HepG2 (cell line): ENCODE results near the gene BAIAP3. TPM values are rescaled to one million over a fixed set of nuclear protein-coding genes. Genes with fewer than 3 reads are reported as not detected.

Source experiments
- ATAC-seq: fragments of 200-7000 bp; cut with Tn5 transposase; 3 replicates; pipeline ENCODE4 v1.9.1; 2020; ENCODE audit warnings: mild to moderate bottlenecking, moderate library complexity
- BruUV-seq: library from RNA; stranded (reverse); fragments of 400-500 nt; replicated peaks from 2 replicates; lab custom pipeline; 2021; lab: Mats Ljungman, UMichigan
- CTCF ChIA-PET: fragments of 300-600 bp; formaldehyde crosslinking; extraction: SDS; loops from one replicate; lab custom pipeline; 2021; ENCODE audit warnings: low total read pairs, inconsistent platforms, low intra/inter-chr PET ratio; lab: Yijun Ruan, JAX
- POLR2A ChIA-PET: fragments of 350-600 bp; sonication (Branson Sonifier 250); formaldehyde crosslinking; loops from one replicate; lab custom pipeline; 2020; ENCODE audit warnings: antibody characterized with exemption, inconsistent platforms; lab: Yijun Ruan, JAX
- DNase-seq: peaks from one replicate; pipeline ENCODE4 v3.0.0-alpha.2; 2015; ENCODE audit warnings: low spot score
- FAIRE-seq: peaks from 3 replicates; lab custom pipeline; 2011; peaks lifted over from hg19 to GRCh38; lab: Jason Lieb, UNC
- H2AFZ ChIP-seq: one replicate; pipeline ENCODE4 v1.6.1; 2011; ENCODE audit warnings: low read length, inconsistent platforms
- H3K27ac ChIP-seq: fragments of 300-600 bp; 3 replicates; pipeline ENCODE4 v1.8.0; 2011; ENCODE audit warnings: mixed run types, mild to moderate bottlenecking, mixed read lengths, low read length, inconsistent platforms; ENCODE audit not compliant: insufficient read depth; ENCODE audit errors: extremely low read length
- H3K27me3 ChIP-seq, 2 experiments: fragments of 200-600 bp in 1 of 2; 2 replicates in 1 of 2; 3 replicates in 1 of 2; pipeline versions ENCODE4 v1.6.0 to v1.8.0; 2011; ENCODE audit warnings: low read length in 2 of 2, mild to moderate bottlenecking in 2 of 2, moderate library complexity in 2 of 2, inconsistent platforms in 1 of 2; ENCODE audit not compliant: insufficient read depth in 2 of 2, control insufficient read depth in 1 of 2
- H3K36me3 ChIP-seq, 2 experiments: fragments of 200-600 bp in 1 of 2; replicated peaks in 1 of 2; 2 replicates in 1 of 2; 3 replicates in 1 of 2; pipeline versions ENCODE4 v1.5.1 to v1.8.0; 2011; ENCODE audit warnings: low read length in 2 of 2, inconsistent platforms in 1 of 2; ENCODE audit not compliant: insufficient read depth in 2 of 2, control insufficient read depth in 1 of 2
- H3K4me1 ChIP-seq: 2 replicates; pipeline ENCODE4 v1.5.1; 2012; ENCODE audit warnings: low read length, inconsistent platforms; ENCODE audit not compliant: insufficient read depth
- H3K4me2 ChIP-seq: 2 replicates; pipeline ENCODE4 v1.6.0; 2011; ENCODE audit warnings: low read depth, low read length, inconsistent platforms
- H3K4me3 ChIP-seq, 3 experiments: fragments of 200-600 bp in 1 of 3; sonication (generic), shearing (Covaris generic) in 1 of 3; replicated peaks in 1 of 3; 2 replicates each; pipeline ENCODE4 v1.5.1; 2011 to 2016; ENCODE audit warnings: low read length in 3 of 3, inconsistent platforms in 2 of 3, low read depth in 2 of 3, mild to moderate bottlenecking in 2 of 3, control low read depth in 1 of 3, mixed read lengths in 1 of 3; ENCODE audit not compliant: insufficient read depth in 1 of 3
- H3K79me2 ChIP-seq: one replicate; pipeline ENCODE4 v1.6.1; 2011; ENCODE audit warnings: low read length, inconsistent platforms; ENCODE audit not compliant: insufficient read depth
- H3K9ac ChIP-seq: 2 replicates; pipeline ENCODE4 v1.6.0; 2011; ENCODE audit warnings: mild to moderate bottlenecking, low read depth, low read length, inconsistent platforms; ENCODE audit not compliant: insufficient read depth
- H3K9me3 ChIP-seq: 2 replicates; pipeline ENCODE4 v1.5.1; 2012; ENCODE audit warnings: mild to moderate bottlenecking, low read length
- H4K20me1 ChIP-seq: 2 replicates; pipeline ENCODE4 v1.6.0; 2011; ENCODE audit warnings: inconsistent platforms, mild to moderate bottlenecking, low read length, moderate library complexity; ENCODE audit not compliant: insufficient read depth
- NONO ChIP-seq, 2 experiments: fragments of 450-650 bp in 1 of 2; sonication (generic) in 1 of 2; formaldehyde crosslinking in 1 of 2; IDR thresholded peaks in 1 of 2; conservative IDR thresholded peaks in 1 of 2; 2 replicates each; pipeline versions ENCODE4 v1.6.1 to v1.8.0; 2017 to 2022; ENCODE audit warnings: mild to moderate bottlenecking in 1 of 2, missing genetic modification reagents in 1 of 2, moderate library complexity in 1 of 2
- SMAD9 ChIP-seq: sonication (generic); formaldehyde crosslinking; IDR thresholded peaks from 2 replicates; pipeline ENCODE4 v1.5.1; 2020; ENCODE audit warnings: mild to moderate bottlenecking, missing genetic modification reagents
- TCF12 ChIP-seq, 2 experiments: fragments of 450-650 bp in 1 of 2; sonication (generic) in 1 of 2; formaldehyde crosslinking in 1 of 2; IDR thresholded peaks; 2 replicates each; pipeline versions ENCODE4 v1.6.1 to v1.8.0; 2017 to 2022; ENCODE audit warnings: antibody characterized with exemption in 1 of 2, mild to moderate bottlenecking in 1 of 2, missing genetic modification reagents in 1 of 2, moderate library complexity in 1 of 2
- U2AF2 ChIP-seq: fragments of 200-400 bp; formaldehyde crosslinking; IDR thresholded peaks from 2 replicates; pipeline ENCODE4 v1.6.1; 2017; ENCODE audit warnings: low read depth, mild to moderate bottlenecking, low read length
- ZNF143 ChIP-seq: sonication (generic); formaldehyde crosslinking; IDR thresholded peaks from 2 replicates; pipeline ENCODE4 v1.4.0; 2020; ENCODE audit warnings: missing genetic modification reagents
- WGBS: methylation state at CpG from one replicate; pipeline ENCODE4 v1.1.6; 2017; ENCODE audit warnings: low lambda C conversion rate; 5-methylcytosine and 5-hydroxymethylcytosine counted together
- in situ Hi-C: cut with HindIII; loops from 2 replicates; pipeline ENCODE4 v1.10.0; 2017; ENCODE audit warnings: low pct_unique_long_range_greater_than_20kb; ENCODE audit not compliant: extremely low pct_ligation_motif_present
- intact Hi-C: fragments of 100-400 bp; cut with micrococcal nuclease; formaldehyde crosslinking; loops from one replicate; pipeline ENCODE4 v1.10.0; 2022; ENCODE audit not compliant: unreplicated experiment
- polyA plus RNA-seq, 8 experiments: library from polyadenylated mRNA; depleted of rRNA in 3 of 8; stranded (reverse) in 7 of 8; unstranded in 1 of 8; fragments of >200 nt; fragmentation: Illumina TruSeq in 4 of 8; extraction: Trizol in 4 of 8; gene quantifications; 2 replicates each; pipeline versions ENCODE4 v1.2.1 to v1.2.3, GENCODE V29; 2011 to 2016; ENCODE audit warnings: low read depth in 4 of 8, missing spikeins in 1 of 8, mixed read lengths in 1 of 8; ENCODE audit not compliant: insufficient read depth in 1 of 8
- total RNA-seq, 5 experiments: library from RNA; depleted of rRNA; stranded (reverse); fragments of >200 nt; fragmentation: Illumina TruSeq; extraction: Trizol; gene quantifications; 2 replicates each; pipeline ENCODE4 v1.2.3, GENCODE V29; 2016; ENCODE audit warnings: low read depth in 1 of 5
- TF ChIP-seq, protein P1 (sequence below): sonication (generic); formaldehyde crosslinking; IDR thresholded peaks from 2 replicates; pipeline ENCODE4 v1.4.0; 2020; ENCODE audit warnings: missing genetic modification reagents
- TF ChIP-seq, protein P2 (sequence below): sonication (generic); formaldehyde crosslinking; IDR thresholded peaks from 2 replicates; pipeline ENCODE4 v1.5.1; 2020; ENCODE audit warnings: missing genetic modification reagents, mild to moderate bottlenecking, borderline replicate concordance

The BAIAP3 gene
- total and polyA plus RNA-seq, 2 of the 13 experiments (the other 11 are each of a cell fraction or from before 2014, with no cell fraction given), result 3.2 to 5.7 TPM

DNA sequence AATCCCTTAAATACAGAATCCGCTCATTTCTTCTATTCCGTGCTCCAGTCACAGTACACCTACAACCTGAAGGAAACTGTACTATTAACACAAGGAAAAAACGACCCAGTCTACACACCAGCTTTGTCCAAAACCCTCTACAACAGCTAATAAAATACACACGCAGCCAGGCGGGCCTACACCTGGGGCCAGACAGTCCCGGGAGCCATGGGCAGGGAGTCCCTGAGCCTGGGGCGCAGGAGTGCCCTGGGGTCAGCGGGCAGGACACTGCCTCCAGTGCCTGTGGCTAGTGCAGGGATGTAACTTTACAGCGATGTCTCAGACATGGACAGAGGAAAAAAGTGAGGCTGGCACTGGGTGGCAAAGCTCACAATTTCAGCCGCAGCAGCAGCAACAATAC, 46.8 kb downstream of the BAIAP3 start:
- TF ChIP-seq ZNF143 (CRISPR knock-in tag) (no peak), TCF12 (IDR thresholded peaks at IDR 0.05) (no peak), TCF12 (CRISPR knock-in tag; IDR thresholded peaks at IDR 0.05) (0 out of 2 replicates have a peak, but pooled peaks have one; percentile 6), SMAD9 (CRISPR knock-in tag) (no peak), U2AF2 (no peak), NONO (IDR thresholded peaks at IDR 0.05) (no peak), NONO (CRISPR knock-in tag; conservative IDR thresholded peaks at IDR 0.05) (0 out of 2 replicates have a peak, but pooled peaks have one; percentile 9)
- TF ChIP-seq, protein P1, sequence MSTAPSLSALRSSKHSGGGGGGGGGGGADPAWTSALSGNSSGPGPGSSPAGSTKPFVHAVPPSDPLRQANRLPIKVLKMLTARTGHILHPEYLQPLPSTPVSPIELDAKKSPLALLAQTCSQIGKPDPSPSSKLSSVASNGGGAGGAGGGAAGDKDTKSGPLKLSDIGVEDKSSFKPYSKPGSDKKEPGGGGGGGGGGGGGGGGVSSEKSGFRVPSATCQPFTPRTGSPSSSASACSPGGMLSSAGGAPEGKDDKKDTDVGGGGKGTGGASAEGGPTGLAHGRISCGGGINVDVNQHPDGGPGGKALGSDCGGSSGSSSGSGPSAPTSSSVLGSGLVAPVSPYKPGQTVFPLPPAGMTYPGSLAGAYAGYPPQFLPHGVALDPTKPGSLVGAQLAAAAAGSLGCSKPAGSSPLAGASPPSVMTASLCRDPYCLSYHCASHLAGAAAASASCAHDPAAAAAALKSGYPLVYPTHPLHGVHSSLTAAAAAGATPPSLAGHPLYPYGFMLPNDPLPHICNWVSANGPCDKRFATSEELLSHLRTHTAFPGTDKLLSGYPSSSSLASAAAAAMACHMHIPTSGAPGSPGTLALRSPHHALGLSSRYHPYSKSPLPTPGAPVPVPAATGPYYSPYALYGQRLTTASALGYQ (CRISPR knock-in tag), result no peak
- TF ChIP-seq, protein P2, sequence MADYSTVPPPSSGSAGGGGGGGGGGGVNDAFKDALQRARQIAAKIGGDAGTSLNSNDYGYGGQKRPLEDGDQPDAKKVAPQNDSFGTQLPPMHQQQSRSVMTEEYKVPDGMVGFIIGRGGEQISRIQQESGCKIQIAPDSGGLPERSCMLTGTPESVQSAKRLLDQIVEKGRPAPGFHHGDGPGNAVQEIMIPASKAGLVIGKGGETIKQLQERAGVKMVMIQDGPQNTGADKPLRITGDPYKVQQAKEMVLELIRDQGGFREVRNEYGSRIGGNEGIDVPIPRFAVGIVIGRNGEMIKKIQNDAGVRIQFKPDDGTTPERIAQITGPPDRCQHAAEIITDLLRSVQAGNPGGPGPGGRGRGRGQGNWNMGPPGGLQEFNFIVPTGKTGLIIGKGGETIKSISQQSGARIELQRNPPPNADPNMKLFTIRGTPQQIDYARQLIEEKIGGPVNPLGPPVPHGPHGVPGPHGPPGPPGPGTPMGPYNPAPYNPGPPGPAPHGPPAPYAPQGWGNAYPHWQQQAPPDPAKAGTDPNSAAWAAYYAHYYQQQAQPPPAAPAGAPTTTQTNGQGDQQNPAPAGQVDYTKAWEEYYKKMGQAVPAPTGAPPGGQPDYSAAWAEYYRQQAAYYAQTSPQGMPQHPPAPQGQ, result no peak
- TF ChIP-seq, all 625 proteins: peak for 2
- H3K9me3 ChIP-seq, result no peaks in the 10 kb centered on the region
- ChIA-PET CTCF (no interaction called here), POLR2A (interaction anchor here (1.5 to 2.4 kb wide), 3 partner anchors 10 to 41 kb away, joined by 3 to 8 read pairs (median 5); partner anchors contain the start of gene UQCC4)
- in situ Hi-C loops, result no loop called here
- H2AFZ ChIP-seq, result no peak overlapping the region
- H3K27ac ChIP-seq, result peak overlapping the region; percentile 26
- ATAC-seq, result no peak
- intact Hi-C loops, result no loop called here
- H3K27me3 ChIP-seq, result no peaks in the 10 kb centered on the region
- H3K4me3 ChIP-seq, result peak overlapping the region in 2 of 3 experiments; percentile 67 to 73; a peak in 2 of 6 replicates
- H3K4me2 ChIP-seq, result peak overlapping the region; percentile 80
- peaks cover 6 to 8% of the 10 kb centered on the region in 2 experiments; a peak in 2 of 5 replicates for H3K36me3 ChIP-seq
- no TSS peak for BruUV-seq
- peaks cover 11% of the 10 kb centered on the region for H4K20me1 ChIP-seq
- H3K9ac ChIP-seq, result 0 out of 2 replicates have a peak overlapping the region, but pooled peaks have one; percentile 56
- DNase-seq, result no peak
- no peak for FAIRE-seq
- H3K4me1 ChIP-seq, result peaks cover 26% of the 10 kb centered on the region
- WGBS, result 87% methylated on average over 10 of the region's 10 CpGs
- peaks cover 14% of the 10 kb centered on the region for H3K79me2 ChIP-seq
